ENCODE data around the gene NEO1. TPM values are rescaled to one million over a fixed set of nuclear protein-coding genes. Genes with fewer than 3 reads are reported as not detected.

Gene NEO1
- polyA plus RNA-seq, 2 of the 4 experiments (the other 2 are of a cell fraction), result 29.1 to 30.3 TPM

DNA sequence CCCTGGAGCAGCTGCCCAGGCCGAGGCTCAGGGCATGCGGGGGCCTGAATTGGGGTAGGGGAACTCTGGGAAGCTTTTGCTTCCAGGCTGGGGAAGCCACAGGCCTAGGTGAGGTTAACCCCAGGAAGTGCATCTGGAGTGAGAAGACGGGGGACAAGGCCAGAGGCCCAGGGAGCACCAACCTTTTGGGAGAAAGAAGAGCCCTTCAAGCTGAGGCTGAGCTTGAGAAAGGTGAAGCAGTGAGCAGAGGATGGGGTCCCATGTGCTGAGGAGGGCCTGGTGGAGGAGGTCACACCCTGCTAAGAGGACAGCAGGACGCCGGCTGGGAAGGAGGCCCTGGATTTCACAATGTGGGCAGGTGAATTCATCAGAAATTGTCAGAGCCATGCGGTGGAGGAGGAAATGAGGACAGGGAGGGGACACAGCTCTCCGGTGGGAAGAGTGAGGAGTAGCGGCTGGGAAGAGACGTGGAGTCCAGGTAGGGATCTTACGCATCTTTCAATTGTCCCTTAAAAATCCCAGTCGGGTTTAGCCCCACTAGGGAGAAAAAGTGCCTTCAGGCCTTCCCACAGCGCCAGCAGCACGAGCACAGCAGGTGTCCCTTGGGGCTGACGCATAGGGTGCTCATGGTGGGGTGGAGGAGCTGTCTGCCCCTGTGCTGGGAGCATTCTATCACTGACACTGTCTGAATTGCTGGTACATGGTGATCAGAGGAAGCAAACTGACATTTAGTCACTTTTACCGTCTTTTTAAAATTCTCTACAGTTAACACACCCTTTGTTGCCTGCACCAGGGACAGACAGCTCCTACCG is 265.6 kb downstream of the NEO1 start:
- Histone ChIP-seq H3K9me3 (no peaks in the 10 kb centered on the region), H3K4me3 (no peak overlapping the region), H3K4me2 (no peak overlapping the region), H3K4me1 (no peaks in the 10 kb centered on the region), H3K27ac (no peak overlapping the region)
- ATAC-seq (peak; percentile 17 to 50; a peak in 3 of 6 replicates), DNase-seq (ENCODE audit: low read depth in 1 of 2, low spot score in 1 of 2) (no peak), FAIRE-seq (no peak)
- TF ChIP-seq GATA3 (IDR thresholded peaks at IDR 0.05; ENCODE audit: borderline replicate concordance) (no peak), KDM5A (IDR thresholded peaks at IDR 0.05) (no peak), SMC3 (IDR thresholded peaks at IDR 0.05) (no peak), CEBPB (IDR thresholded peaks at IDR 0.05) (no peak), MYC (IDR thresholded peaks at IDR 0.05; ENCODE audit: borderline replicate concordance, low read length) (no peak), CBX8 (IDR thresholded peaks at IDR 0.05) (no peak), RARB (CRISPR knock-in tag; IDR thresholded peaks at IDR 0.05) (no peak), RNF2 (IDR thresholded peaks at IDR 0.05; ENCODE audit: borderline replicate concordance, low read depth) (no peak), ZFP36 (IDR thresholded peaks at IDR 0.05; ENCODE audit: borderline replicate concordance, partially characterized antibody) (no peak), FOSB (CRISPR knock-in tag; IDR thresholded peaks at IDR 0.05) (no peak), POLR2AphosphoS2 (conservative IDR thresholded peaks at IDR 0.05; ENCODE audit: low read length) (no peak), JUN (IDR thresholded peaks at IDR 0.05) (no peak), HOXB13 (CRISPR knock-in tag; IDR thresholded peaks at IDR 0.05; ENCODE audit: low read depth) (no peak), KDM1A (IDR thresholded peaks at IDR 0.05; ENCODE audit: low read depth) (no peak)
- TF ChIP-seq, protein P1, sequence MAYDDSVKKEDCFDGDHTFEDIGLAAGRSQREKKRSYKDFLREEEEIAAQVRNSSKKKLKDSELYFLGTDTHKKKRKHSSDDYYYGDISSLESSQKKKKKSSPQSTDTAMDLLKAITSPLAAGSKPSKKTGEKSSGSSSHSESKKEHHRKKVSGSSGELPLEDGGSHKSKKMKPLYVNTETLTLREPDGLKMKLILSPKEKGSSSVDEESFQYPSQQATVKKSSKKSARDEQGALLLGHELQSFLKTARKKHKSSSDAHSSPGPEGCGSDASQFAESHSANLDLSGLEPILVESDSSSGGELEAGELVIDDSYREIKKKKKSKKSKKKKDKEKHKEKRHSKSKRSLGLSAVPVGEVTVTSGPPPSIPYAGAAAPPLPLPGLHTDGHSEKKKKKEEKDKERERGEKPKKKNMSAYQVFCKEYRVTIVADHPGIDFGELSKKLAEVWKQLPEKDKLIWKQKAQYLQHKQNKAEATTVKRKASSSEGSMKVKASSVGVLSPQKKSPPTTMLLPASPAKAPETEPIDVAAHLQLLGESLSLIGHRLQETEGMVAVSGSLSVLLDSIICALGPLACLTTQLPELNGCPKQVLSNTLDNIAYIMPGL (CRISPR knock-in tag; IDR thresholded peaks at IDR 0.05; ENCODE audit: borderline replicate concordance), result no peak
- TF ChIP-seq, protein P2, sequence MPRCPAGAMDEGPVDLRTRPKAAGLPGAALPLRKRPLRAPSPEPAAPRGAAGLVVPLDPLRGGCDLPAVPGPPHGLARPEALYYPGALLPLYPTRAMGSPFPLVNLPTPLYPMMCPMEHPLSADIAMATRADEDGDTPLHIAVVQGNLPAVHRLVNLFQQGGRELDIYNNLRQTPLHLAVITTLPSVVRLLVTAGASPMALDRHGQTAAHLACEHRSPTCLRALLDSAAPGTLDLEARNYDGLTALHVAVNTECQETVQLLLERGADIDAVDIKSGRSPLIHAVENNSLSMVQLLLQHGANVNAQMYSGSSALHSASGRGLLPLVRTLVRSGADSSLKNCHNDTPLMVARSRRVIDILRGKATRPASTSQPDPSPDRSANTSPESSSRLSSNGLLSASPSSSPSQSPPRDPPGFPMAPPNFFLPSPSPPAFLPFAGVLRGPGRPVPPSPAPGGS (IDR thresholded peaks at IDR 0.05), result no peak
- TF ChIP-seq, protein P3, sequence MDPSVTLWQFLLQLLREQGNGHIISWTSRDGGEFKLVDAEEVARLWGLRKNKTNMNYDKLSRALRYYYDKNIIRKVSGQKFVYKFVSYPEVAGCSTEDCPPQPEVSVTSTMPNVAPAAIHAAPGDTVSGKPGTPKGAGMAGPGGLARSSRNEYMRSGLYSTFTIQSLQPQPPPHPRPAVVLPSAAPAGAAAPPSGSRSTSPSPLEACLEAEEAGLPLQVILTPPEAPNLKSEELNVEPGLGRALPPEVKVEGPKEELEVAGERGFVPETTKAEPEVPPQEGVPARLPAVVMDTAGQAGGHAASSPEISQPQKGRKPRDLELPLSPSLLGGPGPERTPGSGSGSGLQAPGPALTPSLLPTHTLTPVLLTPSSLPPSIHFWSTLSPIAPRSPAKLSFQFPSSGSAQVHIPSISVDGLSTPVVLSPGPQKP (IDR thresholded peaks at IDR 0.05; ENCODE audit: low read depth, low read length), result no peak
- TF ChIP-seq, protein P4, sequence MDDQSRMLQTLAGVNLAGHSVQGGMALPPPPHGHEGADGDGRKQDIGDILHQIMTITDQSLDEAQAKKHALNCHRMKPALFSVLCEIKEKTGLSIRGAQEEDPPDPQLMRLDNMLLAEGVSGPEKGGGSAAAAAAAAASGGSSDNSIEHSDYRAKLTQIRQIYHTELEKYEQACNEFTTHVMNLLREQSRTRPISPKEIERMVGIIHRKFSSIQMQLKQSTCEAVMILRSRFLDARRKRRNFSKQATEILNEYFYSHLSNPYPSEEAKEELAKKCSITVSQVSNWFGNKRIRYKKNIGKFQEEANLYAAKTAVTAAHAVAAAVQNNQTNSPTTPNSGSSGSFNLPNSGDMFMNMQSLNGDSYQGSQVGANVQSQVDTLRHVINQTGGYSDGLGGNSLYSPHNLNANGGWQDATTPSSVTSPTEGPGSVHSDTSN (IDR thresholded peaks at IDR 0.05), result no peak
- WGBS (ENCODE audit: missing lambda C conversion rate), result 80% methylated on average over 16 of the region's 16 CpGs
- CTCF ChIA-PET, result interaction anchor here (0.6 to 3.7 kb wide), 5 partner anchors 12 to 387 kb away, joined by 3 to 27 read pairs (median 4); no protein-coding TSS in a partner anchor
- POLR2A ChIA-PET, result no interaction called here

DNA sequence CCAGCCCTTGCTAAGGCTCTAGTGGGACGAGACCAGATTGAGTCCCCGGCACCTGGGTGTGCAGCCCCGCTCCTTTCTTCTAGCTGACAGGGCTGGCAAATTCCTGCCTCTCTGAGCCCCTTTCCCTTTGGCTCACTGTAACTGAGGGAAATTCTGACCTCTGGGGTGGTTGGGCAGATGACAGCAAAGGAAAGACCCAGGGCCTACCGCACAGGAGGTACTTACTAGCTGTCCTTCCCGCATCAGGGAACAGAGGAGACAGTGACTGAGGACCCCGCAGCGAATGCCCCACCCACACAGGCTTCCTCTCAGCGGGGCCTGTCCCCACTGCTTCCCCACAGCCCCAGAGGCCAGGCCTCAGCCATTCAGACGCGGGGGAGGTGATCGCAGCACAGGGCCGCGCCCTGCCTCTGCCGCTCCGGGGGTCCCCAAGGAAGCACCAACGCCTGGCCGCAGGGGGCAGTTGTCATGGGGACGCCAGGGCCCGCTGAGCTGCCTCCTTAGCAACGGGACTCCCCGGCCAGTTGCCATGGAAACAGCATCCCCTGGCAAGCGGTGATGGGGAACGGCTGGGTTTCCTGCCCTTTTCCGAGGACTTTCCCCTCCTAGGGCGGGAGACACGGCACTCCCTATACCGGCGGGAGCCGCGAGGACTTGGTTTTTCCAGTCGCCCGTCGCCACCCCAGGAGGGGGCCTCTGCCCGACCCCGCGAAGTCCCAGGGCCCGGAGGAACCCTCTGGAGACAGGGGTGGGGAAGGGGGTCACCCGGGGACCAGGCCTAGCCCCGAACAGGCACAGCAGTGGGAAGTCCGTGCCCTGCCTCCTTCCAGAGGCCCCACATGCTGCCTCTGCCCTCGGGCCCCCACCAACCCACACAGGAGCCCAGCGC is 266.4 kb downstream of the NEO1 start:
- H3K4me2 ChIP-seq, result no peak overlapping the region
- H3K4me1 ChIP-seq, result no peaks in the 10 kb centered on the region
- H3K27ac ChIP-seq, result no peak overlapping the region
- 61% methylated on average over 28 of the region's 42 CpGs for WGBS (ENCODE audit: missing lambda C conversion rate)
- DNase-seq (ENCODE audit: low read depth in 1 of 2, low spot score in 1 of 2) (no peak), FAIRE-seq (no peak), ATAC-seq (peak in 1 of 2 experiments; percentile 21; a peak in 4 of 6 replicates)
- H3K4me3 ChIP-seq, result no peak overlapping the region
- ChIA-PET POLR2A (no interaction called here), CTCF (interaction anchor here (0.7 to 3.7 kb wide), 4 partner anchors 12 to 386 kb away, joined by 3 to 27 read pairs (median 4); no protein-coding TSS in a partner anchor)
- H3K9me3 ChIP-seq, result no peaks in the 10 kb centered on the region
- TF ChIP-seq SMC3 (IDR thresholded peaks at IDR 0.05) (no peak), CBX2 (IDR thresholded peaks at IDR 0.05; ENCODE audit: borderline replicate concordance, low read depth) (no peak), RFX5 (IDR thresholded peaks at IDR 0.05) (no peak), NPAS2 (CRISPR knock-in tag; IDR thresholded peaks at IDR 0.05; ENCODE audit: borderline replicate concordance) (no peak)
- TF ChIP-seq, protein P1 (CRISPR knock-in tag; IDR thresholded peaks at IDR 0.05; ENCODE audit: borderline replicate concordance), result no peak
- TF ChIP-seq, protein P5, sequence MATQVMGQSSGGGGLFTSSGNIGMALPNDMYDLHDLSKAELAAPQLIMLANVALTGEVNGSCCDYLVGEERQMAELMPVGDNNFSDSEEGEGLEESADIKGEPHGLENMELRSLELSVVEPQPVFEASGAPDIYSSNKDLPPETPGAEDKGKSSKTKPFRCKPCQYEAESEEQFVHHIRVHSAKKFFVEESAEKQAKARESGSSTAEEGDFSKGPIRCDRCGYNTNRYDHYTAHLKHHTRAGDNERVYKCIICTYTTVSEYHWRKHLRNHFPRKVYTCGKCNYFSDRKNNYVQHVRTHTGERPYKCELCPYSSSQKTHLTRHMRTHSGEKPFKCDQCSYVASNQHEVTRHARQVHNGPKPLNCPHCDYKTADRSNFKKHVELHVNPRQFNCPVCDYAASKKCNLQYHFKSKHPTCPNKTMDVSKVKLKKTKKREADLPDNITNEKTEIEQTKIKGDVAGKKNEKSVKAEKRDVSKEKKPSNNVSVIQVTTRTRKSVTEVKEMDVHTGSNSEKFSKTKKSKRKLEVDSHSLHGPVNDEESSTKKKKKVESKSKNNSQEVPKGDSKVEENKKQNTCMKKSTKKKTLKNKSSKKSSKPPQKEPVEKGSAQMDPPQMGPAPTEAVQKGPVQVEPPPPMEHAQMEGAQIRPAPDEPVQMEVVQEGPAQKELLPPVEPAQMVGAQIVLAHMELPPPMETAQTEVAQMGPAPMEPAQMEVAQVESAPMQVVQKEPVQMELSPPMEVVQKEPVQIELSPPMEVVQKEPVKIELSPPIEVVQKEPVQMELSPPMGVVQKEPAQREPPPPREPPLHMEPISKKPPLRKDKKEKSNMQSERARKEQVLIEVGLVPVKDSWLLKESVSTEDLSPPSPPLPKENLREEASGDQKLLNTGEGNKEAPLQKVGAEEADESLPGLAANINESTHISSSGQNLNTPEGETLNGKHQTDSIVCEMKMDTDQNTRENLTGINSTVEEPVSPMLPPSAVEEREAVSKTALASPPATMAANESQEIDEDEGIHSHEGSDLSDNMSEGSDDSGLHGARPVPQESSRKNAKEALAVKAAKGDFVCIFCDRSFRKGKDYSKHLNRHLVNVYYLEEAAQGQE (IDR thresholded peaks at IDR 0.05), result no peak
